ENCODE data around the gene ADGRD1. TPM values are rescaled to one million over a fixed set of nuclear protein-coding genes. Genes with fewer than 3 reads are reported as not detected.
"Not testable (repeated sequence)": the region's sequence is repeated elsewhere in the genome, so short reads cannot be mapped to it uniquely, and the experiment has no call there.

Gene ADGRD1
- total and polyA plus RNA-seq, 4 donors = 9.9 to 15.4 (median 12.7) TPM

- Histone ChIP-seq H3K4me1 (ENCODE audit: control insufficient read depth, insufficient read depth, low read length) (peaks cover 14% of the 10 kb centered on the region), H3K27me3 (ENCODE audit: control insufficient read depth, insufficient read depth, low read length) (no peaks in the 10 kb centered on the region), H3K9me3 (ENCODE audit: control insufficient read depth, insufficient read depth, low read length) (peaks cover 4% of the 10 kb centered on the region), H3K4me3 (ENCODE audit: low read depth, low read length) (no peak overlapping the region), H3K36me3 (ENCODE audit: control insufficient read depth, insufficient read depth, low read length) (peaks cover 2% of the 10 kb centered on the region), H3K27ac (ENCODE audit: low read depth, low read length) (no peak overlapping the region)
- DNase-seq (ENCODE audit: low read depth in 4 of 6, low spot score in 6 of 6) = no peak
- 50% methylated on average over 1 of the region's 2 CpGs for WGBS (ENCODE audit: insufficient coverage)
These were observed 17.1 kb upstream of the ADGRD1 start for GRCh38 chr12:130936561-130936960.

- DNase-seq (ENCODE audit: low read depth in 4 of 6, low spot score in 6 of 6) = no peak
- no CpG with 5 or more reads among the region's 2 CpGs for whole genome bisulfite sequencing (ENCODE audit: insufficient coverage)
- H3K4me3 ChIP-seq (ENCODE audit: low read depth, low read length) = no peak overlapping the region
- peaks cover 2% of the 10 kb centered on the region for H3K36me3 ChIP-seq (ENCODE audit: control insufficient read depth, insufficient read depth, low read length)
- H3K9me3 ChIP-seq (ENCODE audit: control insufficient read depth, insufficient read depth, low read length) = peaks cover 4% of the 10 kb centered on the region
- no peaks in the 10 kb centered on the region for H3K27me3 ChIP-seq (ENCODE audit: control insufficient read depth, insufficient read depth, low read length)
- no peak overlapping the region for H3K27ac ChIP-seq (ENCODE audit: low read depth, low read length)
- peaks cover 14% of the 10 kb centered on the region for H3K4me1 ChIP-seq (ENCODE audit: control insufficient read depth, insufficient read depth, low read length)
These were observed 16.6 kb upstream of the ADGRD1 start for GRCh38 chr12:130937063-130937462.

GRCh38 chr12:130937546-130937945 is 16.2 kb upstream of the ADGRD1 start:
- no CpG with 5 or more reads among the region's 3 CpGs for WGBS (ENCODE audit: insufficient coverage)

GRCh38 chr12:130938186-130938585 is 15.5 kb upstream of the ADGRD1 start:
- Histone ChIP-seq H3K4me3 (ENCODE audit: low read depth, low read length) (no peak overlapping the region), H3K4me1 (ENCODE audit: control insufficient read depth, insufficient read depth, low read length) (peaks cover 7% of the 10 kb centered on the region), H3K27me3 (ENCODE audit: control insufficient read depth, insufficient read depth, low read length) (no peaks in the 10 kb centered on the region), H3K27ac (ENCODE audit: low read depth, low read length) (no peak overlapping the region), H3K36me3 (ENCODE audit: control insufficient read depth, insufficient read depth, low read length) (peaks cover 2% of the 10 kb centered on the region), H3K9me3 (ENCODE audit: control insufficient read depth, insufficient read depth, low read length) (peaks cover 4% of the 10 kb centered on the region)
- DNase-seq (ENCODE audit: low read depth in 4 of 6, low spot score in 6 of 6) = no peak

More at GRCh38 chr12:130937546-130937945, 16.2 kb upstream of the ADGRD1 start:
- not testable (repeated sequence) for H3K4me3 ChIP-seq (ENCODE audit: low read depth, low read length); H3K9me3 ChIP-seq (ENCODE audit: control insufficient read depth, insufficient read depth, low read length); H3K27me3 ChIP-seq (ENCODE audit: control insufficient read depth, insufficient read depth, low read length); H3K27ac ChIP-seq (ENCODE audit: low read depth, low read length); H3K36me3 ChIP-seq (ENCODE audit: control insufficient read depth, insufficient read depth, low read length); DNase-seq (ENCODE audit: low read depth in 4 of 6, low spot score in 6 of 6)
- H3K4me1 ChIP-seq (ENCODE audit: control insufficient read depth, insufficient read depth, low read length) = peaks cover 11% of the 10 kb centered on the region

GRCh38 chr12:130944878-130945277 is 8.8 kb upstream of the ADGRD1 start:
- DNase-seq (ENCODE audit: low read depth in 4 of 6, low spot score in 6 of 6) = no peak
- no peak overlapping the region for H3K4me3 ChIP-seq (ENCODE audit: low read depth, low read length)
- H3K27ac ChIP-seq (ENCODE audit: low read depth, low read length) = no peak overlapping the region
- H3K27me3 ChIP-seq (ENCODE audit: control insufficient read depth, insufficient read depth, low read length) = no peaks in the 10 kb centered on the region
- H3K36me3 ChIP-seq (ENCODE audit: control insufficient read depth, insufficient read depth, low read length) = no peaks in the 10 kb centered on the region
- peaks cover 7% of the 10 kb centered on the region for H3K9me3 ChIP-seq (ENCODE audit: control insufficient read depth, insufficient read depth, low read length)
- no peaks in the 10 kb centered on the region for H3K4me1 ChIP-seq (ENCODE audit: control insufficient read depth, insufficient read depth, low read length)

- Histone ChIP-seq H3K9me3 (ENCODE audit: control insufficient read depth, insufficient read depth, low read length) (peaks cover 5% of the 10 kb centered on the region), H3K4me1 (ENCODE audit: control insufficient read depth, insufficient read depth, low read length) (no peaks in the 10 kb centered on the region), H3K36me3 (ENCODE audit: control insufficient read depth, insufficient read depth, low read length) (no peaks in the 10 kb centered on the region), H3K27me3 (ENCODE audit: control insufficient read depth, insufficient read depth, low read length) (no peaks in the 10 kb centered on the region), H3K4me3 (ENCODE audit: low read depth, low read length) (no peak overlapping the region), H3K27ac (ENCODE audit: low read depth, low read length) (peak overlapping the region; percentile 33)
- 100% methylated on average over 2 of the region's 7 CpGs for WGBS (ENCODE audit: insufficient coverage)
- DNase-seq (ENCODE audit: low read depth in 4 of 6, low spot score in 6 of 6) = no peak
These were observed 7.8 kb upstream of the ADGRD1 start for GRCh38 chr12:130945786-130946492.

GRCh38 chr12:130947028-130947613 is 6.6 kb upstream of the ADGRD1 start:
- no peaks in the 10 kb centered on the region for H3K4me1 ChIP-seq (ENCODE audit: control insufficient read depth, insufficient read depth, low read length)
- H3K9me3 ChIP-seq (ENCODE audit: control insufficient read depth, insufficient read depth, low read length) = peaks cover 3% of the 10 kb centered on the region
- H3K27me3 ChIP-seq (ENCODE audit: control insufficient read depth, insufficient read depth, low read length) = no peaks in the 10 kb centered on the region
- no peak for DNase-seq (ENCODE audit: low read depth in 4 of 6, low spot score in 6 of 6)
- WGBS (ENCODE audit: insufficient coverage) = no CpG with 5 or more reads among the region's 2 CpGs
- H3K27ac ChIP-seq (ENCODE audit: low read depth, low read length) = no peak overlapping the region
- no peak overlapping the region for H3K4me3 ChIP-seq (ENCODE audit: low read depth, low read length)
- no peaks in the 10 kb centered on the region for H3K36me3 ChIP-seq (ENCODE audit: control insufficient read depth, insufficient read depth, low read length)

GRCh38 chr12:130948136-130948535 is 5.6 kb upstream of the ADGRD1 start:
- Histone ChIP-seq H3K4me1 (ENCODE audit: control insufficient read depth, insufficient read depth, low read length) (no peaks in the 10 kb centered on the region), H3K4me3 (ENCODE audit: low read depth, low read length) (no peak overlapping the region), H3K27ac (ENCODE audit: low read depth, low read length) (no peak overlapping the region), H3K9me3 (ENCODE audit: control insufficient read depth, insufficient read depth, low read length) (peaks cover 3% of the 10 kb centered on the region), H3K27me3 (ENCODE audit: control insufficient read depth, insufficient read depth, low read length) (no peaks in the 10 kb centered on the region), H3K36me3 (ENCODE audit: control insufficient read depth, insufficient read depth, low read length) (no peaks in the 10 kb centered on the region)
- peak in 2 of 6 donors; percentile 47 to 77 for DNase-seq (ENCODE audit: low read depth in 4 of 6, low spot score in 6 of 6)
- 59% methylated on average over 6 of the region's 10 CpGs for WGBS (ENCODE audit: insufficient coverage)

GRCh38 chr12:130948751-130949150 is 5.0 kb upstream of the ADGRD1 start:
- H3K27me3 ChIP-seq (ENCODE audit: control insufficient read depth, insufficient read depth, low read length) = peaks cover 1% of the 10 kb centered on the region
- H3K9me3 ChIP-seq (ENCODE audit: control insufficient read depth, insufficient read depth, low read length) = peaks cover 3% of the 10 kb centered on the region
- no peak overlapping the region for H3K4me3 ChIP-seq (ENCODE audit: low read depth, low read length)
- no peak for DNase-seq (ENCODE audit: low read depth in 4 of 6, low spot score in 6 of 6)
- 95% methylated on average over 9 of the region's 10 CpGs for WGBS (ENCODE audit: insufficient coverage)
- no peaks in the 10 kb centered on the region for H3K36me3 ChIP-seq (ENCODE audit: control insufficient read depth, insufficient read depth, low read length)
- H3K27ac ChIP-seq (ENCODE audit: low read depth, low read length) = no peak overlapping the region
- H3K4me1 ChIP-seq (ENCODE audit: control insufficient read depth, insufficient read depth, low read length) = no peaks in the 10 kb centered on the region

- no peak for DNase-seq (ENCODE audit: low read depth in 4 of 6, low spot score in 6 of 6)
- Histone ChIP-seq H3K27me3 (ENCODE audit: control insufficient read depth, insufficient read depth, low read length) (peaks cover 11% of the 10 kb centered on the region), H3K9me3 (ENCODE audit: control insufficient read depth, insufficient read depth, low read length) (peaks cover 3% of the 10 kb centered on the region), H3K4me3 (ENCODE audit: low read depth, low read length) (no peak overlapping the region), H3K36me3 (ENCODE audit: control insufficient read depth, insufficient read depth, low read length) (no peaks in the 10 kb centered on the region), H3K27ac (ENCODE audit: low read depth, low read length) (no peak overlapping the region), H3K4me1 (ENCODE audit: control insufficient read depth, insufficient read depth, low read length) (peaks cover 4% of the 10 kb centered on the region)
- WGBS (ENCODE audit: insufficient coverage) = 92% methylated on average over 9 of the region's 11 CpGs
These were observed 3.9 kb upstream of the ADGRD1 start for GRCh38 chr12:130949806-130950205.
